WERI-Rb-1 (cell line): Measurements from ENCODE around the gene ZDHHC13.

Source experiments
- DNase-seq: peaks from one replicate; pipeline ENCODE4 v3.0.0-alpha.2; 2020
- H3K27ac ChIP-seq: fragments of 250-450 bp; sonication (Bioruptor Pico); 2 replicates; pipeline ENCODE4 v1.5.1; 2020; ENCODE audit warnings: mild to moderate bottlenecking, moderate library complexity
- H3K27me3 ChIP-seq: fragments of 250-450 bp; sonication (Bioruptor Pico); 2 replicates; pipeline ENCODE4 v1.5.1; 2021; ENCODE audit warnings: mild to moderate bottlenecking, low read depth, moderate library complexity; ENCODE audit not compliant: insufficient read depth, severe bottlenecking
- H3K36me3 ChIP-seq: fragments of 250-450 bp; sonication (Bioruptor Pico); 2 replicates; pipeline ENCODE4 v1.5.1; 2020; ENCODE audit warnings: mild to moderate bottlenecking, moderate library complexity
- H3K4me3 ChIP-seq: 2 replicates; pipeline ENCODE4 v1.5.1; 2011; ENCODE audit warnings: low read depth, mild to moderate bottlenecking, control low read depth, low read length
- H3K9me3 ChIP-seq: fragments of 250-450 bp; sonication (Bioruptor Pico); 2 replicates; pipeline ENCODE4 v1.5.1; 2021; ENCODE audit warnings: mild to moderate bottlenecking, moderate library complexity; ENCODE audit not compliant: severe bottlenecking
- TF ChIP-seq, protein P1 (sequence below): IDR thresholded peaks from 2 replicates; pipeline ENCODE4 v1.5.1; 2011; ENCODE audit warnings: low read depth, mild to moderate bottlenecking, control low read depth, inconsistent platforms, low read length

ZDHHC13 gene

GRCh38 chr11:19116971-19117759, at the start of gene ZDHHC13:
ZDHHC13 (plus strand) TSS chr11:19117168; CDS start chr11:19117250, 82 bp downstream.
- TF ChIP-seq, protein P1, sequence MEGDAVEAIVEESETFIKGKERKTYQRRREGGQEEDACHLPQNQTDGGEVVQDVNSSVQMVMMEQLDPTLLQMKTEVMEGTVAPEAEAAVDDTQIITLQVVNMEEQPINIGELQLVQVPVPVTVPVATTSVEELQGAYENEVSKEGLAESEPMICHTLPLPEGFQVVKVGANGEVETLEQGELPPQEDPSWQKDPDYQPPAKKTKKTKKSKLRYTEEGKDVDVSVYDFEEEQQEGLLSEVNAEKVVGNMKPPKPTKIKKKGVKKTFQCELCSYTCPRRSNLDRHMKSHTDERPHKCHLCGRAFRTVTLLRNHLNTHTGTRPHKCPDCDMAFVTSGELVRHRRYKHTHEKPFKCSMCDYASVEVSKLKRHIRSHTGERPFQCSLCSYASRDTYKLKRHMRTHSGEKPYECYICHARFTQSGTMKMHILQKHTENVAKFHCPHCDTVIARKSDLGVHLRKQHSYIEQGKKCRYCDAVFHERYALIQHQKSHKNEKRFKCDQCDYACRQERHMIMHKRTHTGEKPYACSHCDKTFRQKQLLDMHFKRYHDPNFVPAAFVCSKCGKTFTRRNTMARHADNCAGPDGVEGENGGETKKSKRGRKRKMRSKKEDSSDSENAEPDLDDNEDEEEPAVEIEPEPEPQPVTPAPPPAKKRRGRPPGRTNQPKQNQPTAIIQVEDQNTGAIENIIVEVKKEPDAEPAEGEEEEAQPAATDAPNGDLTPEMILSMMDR = peak; percentile 50
- Histone ChIP-seq H3K27ac (peak within 1 kb of the TSS; percentile 78), H3K27me3 (peaks cover 3% of the 10 kb centered on the region), H3K9me3 (peaks cover 4% of the 10 kb centered on the region), H3K36me3 (peaks cover 14% of the 10 kb centered on the region), H3K4me3 (peak within 1 kb of the TSS; percentile 92)
- peak; percentile 96 for DNase-seq

DNA sequence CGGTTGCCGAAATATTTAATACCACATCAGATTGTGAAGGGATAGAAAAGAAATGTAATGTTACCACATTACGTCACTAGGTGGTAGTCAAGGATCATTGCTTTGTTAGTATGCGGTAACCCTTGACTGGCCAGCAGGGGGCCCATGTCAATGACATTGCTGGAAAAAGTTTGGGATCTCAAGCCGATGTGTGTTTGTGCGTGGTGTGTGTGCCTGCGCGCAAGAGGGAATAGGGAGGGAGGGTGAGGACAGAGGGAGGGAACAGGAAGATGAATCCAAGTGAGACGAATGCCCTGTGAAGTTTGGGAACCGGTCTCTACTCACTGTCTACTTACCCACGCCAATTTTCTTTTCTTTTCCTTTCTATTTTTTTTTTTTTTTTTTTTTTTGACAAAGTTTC, 45.7 kb upstream of the ZDHHC13 start:
- DNase-seq = peak; percentile 67
- peaks cover 23% of the 10 kb centered on the region for H3K27me3 ChIP-seq
- no peak overlapping the region for H3K27ac ChIP-seq
- no peaks in the 10 kb centered on the region for H3K36me3 ChIP-seq
- H3K4me3 ChIP-seq = no peak overlapping the region
- no peaks in the 10 kb centered on the region for H3K9me3 ChIP-seq
- TF ChIP-seq, protein P1 = peak; percentile 88

DNA sequence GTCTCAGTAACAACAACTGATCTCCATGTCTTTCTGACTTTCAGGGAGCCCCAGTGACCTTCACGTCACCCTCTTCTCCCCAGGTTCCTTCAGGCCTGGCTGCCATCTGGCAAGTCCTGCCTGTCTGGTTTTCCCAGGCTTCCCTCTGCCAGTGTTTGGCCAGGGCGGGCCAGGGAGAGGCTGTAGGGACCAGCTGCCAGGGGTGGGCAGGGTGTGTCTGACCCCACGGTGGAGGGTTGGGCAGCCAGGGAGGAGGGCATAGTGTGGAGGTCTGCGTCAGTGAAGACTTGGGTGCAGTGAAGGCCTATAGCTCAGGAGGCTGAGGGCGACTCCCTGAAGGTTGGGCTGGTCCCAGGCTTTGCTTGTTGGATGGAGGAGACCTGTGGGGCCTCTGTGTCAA, 44.5 kb upstream of the ZDHHC13 start:
- Histone ChIP-seq H3K36me3 (no peaks in the 10 kb centered on the region), H3K27ac (no peak overlapping the region), H3K4me3 (no peak overlapping the region), H3K27me3 (peaks cover 23% of the 10 kb centered on the region), H3K9me3 (no peaks in the 10 kb centered on the region)
- DNase-seq = no peak
- TF ChIP-seq, protein P1 = no peak

DNA sequence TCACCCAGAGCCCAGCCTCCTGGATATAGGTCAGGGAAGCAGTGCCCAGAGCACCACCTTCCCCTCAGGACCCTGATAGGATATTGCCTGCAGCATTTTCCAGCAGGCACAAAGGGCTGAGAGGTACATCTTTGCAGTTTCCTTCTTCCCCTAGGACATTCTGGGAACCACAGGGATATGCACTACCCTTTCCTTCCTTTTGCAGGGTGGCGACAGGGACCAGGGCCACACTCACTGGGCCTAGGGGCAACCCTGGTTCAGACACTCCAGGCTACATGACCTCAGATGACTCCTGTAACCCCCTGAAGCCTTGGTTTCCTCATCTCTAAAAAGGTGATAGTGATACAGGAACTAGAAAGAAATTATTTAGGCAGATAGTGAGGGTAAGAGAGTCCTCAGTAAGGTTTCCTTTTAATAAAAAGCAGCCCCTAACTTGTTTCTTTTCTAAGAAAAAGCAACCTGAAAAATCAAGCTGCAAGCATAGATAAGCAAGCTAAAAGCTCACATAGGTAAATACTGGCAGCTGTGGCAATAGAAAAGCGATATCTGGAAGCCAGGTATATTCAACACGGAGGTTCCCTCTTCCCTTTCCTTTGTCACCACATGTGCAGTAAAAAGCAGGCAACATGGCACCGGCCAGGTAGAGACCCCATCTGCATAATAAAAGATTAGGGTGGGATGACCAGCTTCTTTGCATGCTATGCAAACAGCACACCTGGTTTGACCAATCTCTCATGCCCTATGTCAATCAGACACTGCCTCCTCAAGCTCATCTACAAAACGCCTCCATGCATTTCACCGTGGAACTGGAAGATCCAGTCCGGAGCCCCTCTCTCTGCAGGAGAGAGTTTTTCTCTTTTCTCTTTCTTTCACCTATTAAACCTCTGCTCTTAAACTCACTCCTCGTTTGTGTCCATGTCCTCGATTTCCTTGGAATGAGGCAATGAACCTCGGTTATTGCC, 43.2 kb upstream of the ZDHHC13 start:
- H3K27ac ChIP-seq = no peak overlapping the region
- no peak overlapping the region for H3K4me3 ChIP-seq
- DNase-seq = no peak

DNA sequence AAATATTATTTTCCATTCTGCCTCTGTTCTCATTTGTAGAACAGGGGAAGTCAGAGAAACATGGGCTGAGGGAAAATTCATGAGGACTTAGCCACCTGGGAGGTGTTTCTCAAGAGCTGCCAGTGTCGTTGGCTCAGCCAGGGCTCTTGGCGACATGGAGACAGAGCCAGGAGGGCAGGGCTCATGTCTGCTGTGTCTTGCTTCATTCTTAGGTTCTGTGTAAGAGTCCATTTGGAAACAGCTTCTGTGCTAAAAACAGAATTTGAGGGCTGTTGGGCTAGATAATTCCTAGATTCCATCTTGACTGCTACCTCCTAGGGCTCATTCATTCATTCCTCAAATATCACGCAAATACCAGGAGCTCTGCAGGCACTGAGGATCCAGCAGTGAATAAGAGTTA, 41.3 kb upstream of the ZDHHC13 start:
- H3K36me3 ChIP-seq = no peaks in the 10 kb centered on the region
- H3K4me3 ChIP-seq = no peak overlapping the region
- peaks cover 16% of the 10 kb centered on the region for H3K27me3 ChIP-seq
- no peak for DNase-seq
- no peaks in the 10 kb centered on the region for H3K9me3 ChIP-seq
- TF ChIP-seq, protein P1 = no peak
- no peak overlapping the region for H3K27ac ChIP-seq

More for the DNA sequence above, 43.2 kb upstream of the ZDHHC13 start:
- Histone ChIP-seq H3K9me3 (no peaks in the 10 kb centered on the region), H3K27me3 (peaks cover 20% of the 10 kb centered on the region), H3K36me3 (no peaks in the 10 kb centered on the region)
- TF ChIP-seq, protein P1 = no peak
